GM19035 (cell line): ENCODE measurements around the gene KCNQ1OT1.

Source experiments
- ATAC-seq: cut with Tn5 transposase; IDR thresholded peaks from one replicate; pipeline ENCODE4 v1.9.1; 2021; ENCODE audit not compliant: unreplicated experiment

KCNQ1OT1 gene

GRCh38 chr11:2574043-2574552, 125.7 kb downstream of the KCNQ1OT1 start:
- no peak for ATAC-seq

- no peak for ATAC-seq
Measured at GRCh38 chr11:2573240-2574042, 126.4 kb downstream of the KCNQ1OT1 start.

GRCh38 chr11:2572491-2573239, 127.1 kb downstream of the KCNQ1OT1 start:
- no peak for ATAC-seq

- ATAC-seq, result no peak
Measured at GRCh38 chr11:2571598-2572281, 128.1 kb downstream of the KCNQ1OT1 start.

- no peak for ATAC-seq
Measured at GRCh38 chr11:2570841-2571597, 128.8 kb downstream of the KCNQ1OT1 start.

GRCh38 chr11:2570211-2570811, 129.5 kb downstream of the KCNQ1OT1 start:
- no peak for ATAC-seq

- ATAC-seq, result no peak
Measured at GRCh38 chr11:2569731-2570210, 130.0 kb downstream of the KCNQ1OT1 start.

- ATAC-seq, result no peak
Measured at GRCh38 chr11:2569321-2569721, 130.5 kb downstream of the KCNQ1OT1 start.

- no peak for ATAC-seq
Measured at GRCh38 chr11:2567026-2567671, 132.6 kb downstream of the KCNQ1OT1 start.

- no peak for ATAC-seq
Measured at GRCh38 chr11:2566223-2567025, 133.4 kb downstream of the KCNQ1OT1 start.

- no peak for ATAC-seq
Measured at GRCh38 chr11:2565447-2566222, 134.2 kb downstream of the KCNQ1OT1 start.

- no peak for ATAC-seq
Measured at GRCh38 chr11:2564588-2565425, 135.0 kb downstream of the KCNQ1OT1 start.

- no peak for ATAC-seq
Measured at GRCh38 chr11:2564008-2564530, 135.7 kb downstream of the KCNQ1OT1 start.

- no peak for ATAC-seq
Measured at GRCh38 chr11:2563213-2564007, 136.4 kb downstream of the KCNQ1OT1 start.

GRCh38 chr11:2562890-2563212, 136.9 kb downstream of the KCNQ1OT1 start:
- ATAC-seq, result no peak
